GM03348 (cell line): ENCODE measurements around the gene EPHA2.
"Not testable (repeated sequence)": the region's sequence is repeated elsewhere in the genome, so short reads cannot be mapped to it uniquely, and the experiment has no call there.

Experiments used
- DNase-seq: peaks from one replicate; pipeline ENCODE4 v3.0.0; 2012; ENCODE audit warnings: low spot score

EPHA2 gene

DNA sequence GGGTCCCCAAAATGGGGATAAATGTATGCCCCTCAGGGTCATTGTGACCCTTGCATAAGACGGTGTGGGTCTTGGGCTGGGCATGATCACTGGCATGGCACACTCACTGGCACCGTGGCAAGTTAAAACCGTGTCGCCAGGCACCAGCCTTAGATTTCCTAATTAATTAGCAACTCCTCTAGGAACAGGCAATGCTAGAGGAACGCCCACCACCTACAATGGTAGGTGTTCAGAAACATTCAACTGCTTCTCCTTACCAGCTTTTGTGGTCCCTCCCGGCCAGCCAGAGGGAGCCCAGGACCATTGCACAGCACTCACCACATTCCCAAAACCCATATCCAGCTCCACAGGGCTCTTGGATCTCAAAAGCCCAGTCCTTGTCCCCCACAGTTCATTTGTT lies 36.4 kb downstream of the EPHA2 start:
- no peak for DNase-seq

DNA sequence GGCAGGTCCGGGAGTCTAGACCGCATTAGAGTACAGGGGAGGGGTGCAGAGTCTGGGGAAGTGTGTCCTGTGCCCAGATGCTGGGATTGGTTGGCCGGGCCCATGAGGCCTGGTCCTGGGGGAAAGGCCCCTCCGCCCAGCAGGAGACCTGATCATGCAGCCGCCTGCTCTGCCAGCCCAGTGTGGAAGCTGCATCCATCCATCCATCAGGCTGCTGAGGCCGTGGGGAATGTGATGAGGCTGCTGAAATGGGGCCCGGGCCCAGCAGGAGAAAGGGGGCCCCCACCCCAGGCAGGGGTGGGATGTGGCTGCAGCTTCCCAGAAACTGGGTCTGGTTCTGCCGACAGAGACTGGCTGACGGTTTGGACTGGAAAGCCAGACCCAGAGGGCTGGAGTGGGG lies 37.2 kb downstream of the EPHA2 start:
- no peak for DNase-seq

DNA sequence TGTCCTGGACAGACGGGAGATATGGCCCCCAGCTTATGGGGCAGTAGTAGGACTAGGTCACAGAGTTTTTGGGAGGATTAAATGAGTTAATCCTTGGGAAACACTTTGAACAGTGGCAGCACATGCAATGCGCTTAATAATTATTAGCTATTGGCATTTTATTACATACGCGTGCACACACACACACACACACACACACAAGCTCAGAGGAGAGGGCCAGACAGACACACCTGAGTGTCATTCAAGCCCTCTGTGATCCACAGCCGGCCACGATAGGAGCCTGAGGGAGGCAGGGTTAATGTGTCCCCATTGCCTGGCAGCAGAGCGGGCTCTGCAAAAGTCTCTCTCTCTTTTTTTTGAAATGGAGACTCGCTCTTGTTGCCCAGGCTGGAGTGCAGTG lies 37.9 kb downstream of the EPHA2 start:
- DNase-seq: no peak

DNA sequence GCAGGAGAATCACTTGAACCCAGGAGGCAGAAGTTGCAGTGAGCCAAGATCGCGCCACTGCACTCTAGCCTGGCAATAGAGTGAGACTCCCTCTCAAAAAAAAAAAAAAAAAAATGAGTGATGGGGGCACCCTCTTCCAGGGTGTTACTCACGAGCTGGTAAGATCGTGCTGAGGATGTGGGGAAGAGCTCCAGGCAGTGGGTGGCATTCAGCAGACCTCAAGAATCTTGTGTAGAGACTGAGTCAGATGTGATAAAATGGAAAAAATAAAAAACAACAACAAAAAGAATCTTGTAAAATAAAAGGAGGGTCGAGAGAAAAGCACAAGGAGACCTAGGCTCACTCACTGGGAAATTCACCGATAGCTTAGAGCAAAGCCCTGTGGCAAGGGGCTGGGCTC lies 38.5 kb downstream of the EPHA2 start:
- DNase-seq: peak; percentile 68

DNA sequence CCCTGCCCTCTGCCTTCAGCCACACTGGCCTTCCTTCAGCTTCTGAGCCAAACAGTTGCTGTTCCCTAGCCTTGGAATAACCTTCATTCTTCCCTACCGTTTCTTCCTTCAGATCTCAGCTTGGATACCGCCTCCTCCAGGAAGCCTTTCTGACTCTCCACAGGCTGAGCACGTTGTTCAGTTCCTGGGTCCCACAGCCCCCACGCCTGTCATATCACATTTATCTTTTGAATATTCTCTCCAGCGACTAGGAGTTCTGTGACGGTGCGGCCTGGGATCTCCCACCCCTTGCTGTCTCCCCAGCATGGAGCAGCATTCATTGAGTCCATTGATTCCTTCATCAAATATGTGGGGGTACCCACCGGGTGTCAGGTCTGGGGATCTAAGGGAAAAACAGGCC lies 39.2 kb downstream of the EPHA2 start:
- DNase-seq: no peak

DNA sequence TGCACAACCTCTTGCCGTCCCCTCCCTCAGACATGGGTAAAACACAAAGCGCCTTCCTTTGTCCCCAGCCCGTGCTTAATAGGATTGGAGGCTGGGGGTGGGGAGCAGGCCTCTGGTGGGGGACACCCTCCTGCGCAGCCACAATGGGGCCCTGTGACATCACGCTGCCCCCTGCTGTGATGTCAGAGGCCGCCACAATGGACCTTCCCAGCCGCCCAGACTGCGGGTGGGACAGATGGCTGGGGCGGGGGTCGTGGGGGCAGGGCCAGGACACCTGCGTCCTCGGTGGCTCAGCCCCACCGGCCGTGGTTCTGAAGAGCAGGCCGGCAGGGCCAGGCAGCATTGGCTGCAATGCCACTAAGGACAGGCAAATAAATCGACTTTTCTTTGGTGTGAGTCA lies 39.9 kb downstream of the EPHA2 start:
- no peak for DNase-seq

DNA sequence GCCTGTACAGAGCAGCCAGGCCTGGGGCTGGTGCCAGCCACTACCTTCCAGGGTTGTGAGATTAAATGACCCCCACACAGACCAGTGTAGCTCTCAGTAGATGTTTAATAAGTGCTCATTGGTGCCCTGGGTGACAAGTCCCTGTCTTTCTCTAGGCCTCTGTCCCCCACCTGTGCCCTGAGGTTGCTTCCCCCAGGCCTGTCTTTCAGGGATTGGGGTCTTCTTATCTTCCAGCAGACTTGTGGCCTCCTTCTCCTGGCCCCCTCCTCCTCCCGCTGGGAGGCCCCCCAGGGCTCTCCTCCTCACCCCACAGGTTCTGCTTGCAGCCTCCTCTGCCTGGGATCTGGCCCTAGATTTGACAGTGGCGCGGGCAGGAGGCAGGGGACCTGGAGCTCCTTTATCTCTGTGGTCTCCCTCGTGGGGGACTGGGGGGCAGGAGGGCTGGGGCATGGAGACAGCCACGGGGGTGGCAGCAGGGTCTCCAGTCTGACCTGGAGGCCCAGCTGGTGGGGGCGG lies 40.3 kb downstream of the EPHA2 start:
- DNase-seq: no peak

DNA sequence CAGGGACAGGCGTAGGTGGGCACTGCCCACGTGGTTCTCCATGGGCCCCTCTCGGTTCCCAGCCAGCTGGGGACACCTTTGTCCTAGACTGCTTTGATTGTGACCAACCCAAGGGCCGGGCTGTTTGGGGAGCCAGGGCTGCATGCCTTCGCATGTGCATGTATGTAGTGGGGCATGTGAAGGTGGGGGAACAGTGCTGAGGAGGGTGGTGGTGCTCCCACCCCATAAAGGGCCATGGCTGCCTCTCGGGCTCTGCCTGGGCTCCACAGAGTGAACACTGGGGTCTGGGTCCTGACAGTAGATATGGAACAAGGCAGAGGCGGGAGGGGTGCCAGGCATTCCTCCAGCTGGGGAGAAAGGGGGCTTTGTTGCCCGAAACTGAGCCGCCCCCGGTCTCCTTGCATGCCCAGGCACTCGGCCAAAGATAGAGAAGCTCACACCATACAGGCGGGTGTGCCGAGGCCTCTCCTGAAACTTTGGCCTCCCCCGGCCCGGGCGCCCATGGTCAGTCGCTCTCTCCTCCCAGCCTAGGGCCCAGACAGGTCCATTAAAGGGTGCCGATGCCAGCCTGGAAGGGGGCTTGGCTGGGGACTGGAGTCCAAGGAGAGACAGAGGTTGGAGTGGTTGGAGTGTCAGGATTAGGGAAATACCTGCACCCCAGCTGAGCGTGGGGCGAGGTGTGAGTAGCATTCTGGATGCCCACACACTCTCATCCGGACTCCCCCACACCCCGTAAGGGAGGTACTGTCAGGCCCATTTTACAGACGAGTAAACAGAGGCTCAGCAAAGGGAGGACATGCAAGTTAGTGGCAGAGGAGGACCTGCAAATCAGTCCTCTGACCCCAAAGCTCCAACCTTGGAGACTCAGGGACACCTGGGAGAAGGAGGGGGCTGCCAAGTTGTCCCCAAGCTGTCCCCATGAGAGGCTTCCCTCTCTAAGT lies 41.1 kb downstream of the EPHA2 start:
- DNase-seq: no peak

DNA sequence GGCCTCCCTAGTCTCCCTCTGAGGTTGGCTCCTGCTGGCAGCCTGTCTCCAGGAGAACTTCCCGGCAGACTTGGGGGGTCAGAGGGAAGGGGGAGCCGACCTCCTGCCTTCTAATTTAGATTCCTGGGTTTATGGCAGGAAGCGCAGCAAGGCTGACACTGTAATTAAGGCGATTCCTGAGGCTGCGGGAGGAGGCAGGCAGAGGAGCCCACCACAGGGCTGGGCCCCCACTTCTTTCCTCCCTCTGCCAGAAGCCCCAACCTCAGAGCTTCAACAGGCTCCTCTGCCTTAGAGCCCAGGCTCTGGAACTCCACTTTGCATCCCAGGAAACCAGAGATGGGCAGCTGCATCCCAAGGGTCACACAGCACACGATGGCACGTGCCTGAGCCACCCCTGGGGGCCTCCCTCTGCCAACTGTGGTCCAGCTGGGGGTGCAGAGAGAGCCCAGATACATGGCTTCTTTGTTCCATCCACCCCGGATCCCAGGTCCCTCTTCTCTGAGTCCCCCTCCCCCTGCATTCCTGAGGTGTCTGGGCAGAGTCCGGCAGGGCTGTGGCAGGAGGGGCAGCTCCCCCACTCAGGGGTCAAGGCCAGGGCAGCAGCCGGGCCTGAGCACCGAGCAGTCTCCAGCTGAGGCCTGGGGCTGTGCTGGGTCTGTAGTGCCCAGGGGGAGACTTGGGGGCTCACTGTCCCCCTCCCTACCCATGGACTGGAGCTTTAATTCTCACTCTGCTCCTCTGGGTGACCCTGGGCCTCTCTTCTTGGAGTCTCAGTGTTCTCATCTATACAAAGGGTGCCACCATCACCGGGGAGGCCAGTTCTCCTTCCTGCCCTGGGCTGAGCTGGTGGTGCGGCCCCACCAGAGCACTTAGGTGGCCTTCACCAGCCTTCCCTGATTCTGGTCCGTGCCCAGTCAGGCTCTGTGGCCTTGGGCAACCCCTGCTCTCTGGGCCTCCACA lies 43.0 kb downstream of the EPHA2 start:
- DNase-seq: peak; percentile 78

DNA sequence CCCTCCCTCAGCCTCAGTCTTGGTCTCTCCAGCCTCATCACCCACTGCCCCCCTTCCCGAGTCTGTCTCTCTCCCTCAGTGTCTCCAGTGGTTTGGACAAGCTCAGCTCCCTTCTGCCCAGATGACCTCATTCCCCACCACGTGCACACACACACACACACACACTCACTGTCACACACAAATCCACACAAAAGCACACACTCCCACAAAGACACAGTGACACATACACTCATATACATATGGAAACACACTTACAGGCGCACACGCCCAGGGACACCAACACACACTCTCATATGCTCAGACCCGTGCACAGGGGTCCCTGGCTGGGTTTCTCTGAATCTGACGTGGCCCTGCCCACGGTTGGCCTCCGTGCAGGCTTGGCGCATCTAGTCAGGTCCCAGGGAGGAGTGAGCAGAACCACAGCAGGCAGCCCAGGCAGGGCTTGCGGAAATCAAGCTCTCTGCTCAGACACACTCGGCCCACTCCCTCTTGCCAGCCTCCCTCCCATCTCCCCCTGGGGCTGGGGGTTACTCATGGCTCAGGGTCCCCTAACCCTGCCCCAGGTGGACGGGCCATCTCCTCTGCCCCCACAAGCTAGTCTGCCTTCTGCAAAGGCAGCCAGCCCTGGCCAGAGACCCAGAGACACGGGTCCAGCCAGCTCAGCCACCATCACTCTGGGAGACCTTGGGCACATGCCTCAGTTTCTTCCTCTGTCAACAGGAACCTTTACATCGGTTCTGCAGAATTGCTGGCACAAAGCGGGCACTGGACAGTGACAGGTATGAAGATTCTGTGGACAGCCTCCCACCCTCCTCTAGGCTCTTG lies 43.9 kb downstream of the EPHA2 start:
- DNase-seq: peak; percentile 83

DNA sequence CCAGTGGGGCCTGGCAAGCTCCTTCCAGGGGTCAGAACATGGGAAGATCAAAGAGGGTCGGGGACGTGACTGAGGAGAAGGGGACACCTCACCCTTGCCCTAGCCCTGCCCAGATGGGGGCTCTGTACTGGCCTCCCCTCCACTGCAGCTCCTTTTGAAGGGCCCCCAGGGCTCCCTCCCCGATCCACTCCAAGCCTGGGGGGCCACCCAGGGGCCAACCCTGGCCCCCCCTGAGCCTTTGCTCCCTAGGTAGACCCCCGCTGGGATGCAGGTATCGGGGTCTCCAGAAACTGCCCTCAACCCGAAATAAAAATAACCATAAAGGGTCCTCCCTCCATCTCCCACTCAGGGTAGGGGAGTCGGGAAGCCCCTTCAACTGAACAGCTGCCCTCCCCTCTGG lies 45.0 kb downstream of the EPHA2 start:
- DNase-seq: no peak

DNA sequence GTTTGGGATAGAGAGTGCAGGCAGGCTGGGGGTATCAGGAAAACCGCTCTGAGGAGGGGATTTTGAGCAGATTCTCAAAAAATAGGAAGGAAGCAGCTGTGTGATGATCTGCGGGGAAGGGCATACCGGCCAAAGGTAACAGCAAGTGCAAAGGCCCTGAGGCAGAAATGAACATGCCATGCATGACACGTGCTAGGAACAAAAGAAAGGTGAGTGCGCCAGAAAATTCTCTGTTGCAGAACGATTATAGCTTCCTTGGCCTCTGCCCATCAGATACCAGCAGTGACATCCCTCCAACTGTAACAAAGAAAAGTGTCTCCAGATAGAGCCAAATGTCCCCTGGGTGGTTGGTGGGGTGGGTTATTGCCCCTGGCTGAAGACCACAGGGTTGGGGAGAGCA lies 45.4 kb downstream of the EPHA2 start:
- DNase-seq: no peak

DNA sequence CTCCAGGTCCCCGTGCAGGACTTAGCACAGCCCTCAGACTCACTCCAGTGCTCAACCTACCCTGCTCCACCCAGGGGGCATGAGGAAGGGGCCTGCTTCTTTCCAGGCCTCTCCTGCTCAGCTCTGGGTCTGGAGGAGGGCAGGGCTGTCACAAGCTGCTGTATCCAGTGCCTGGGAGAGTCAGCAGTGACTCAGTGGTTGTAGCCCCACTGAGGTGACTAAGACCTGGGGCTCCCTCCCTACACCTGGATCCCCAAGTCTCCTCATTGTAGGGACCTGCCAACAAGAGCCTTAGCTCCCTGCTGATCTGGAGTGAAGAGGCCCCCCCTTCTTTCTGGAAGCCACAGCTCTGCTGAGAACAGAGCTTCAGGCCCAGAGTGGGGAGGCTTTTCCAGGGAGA lies 46.3 kb downstream of the EPHA2 start:
- DNase-seq: no peak

DNA sequence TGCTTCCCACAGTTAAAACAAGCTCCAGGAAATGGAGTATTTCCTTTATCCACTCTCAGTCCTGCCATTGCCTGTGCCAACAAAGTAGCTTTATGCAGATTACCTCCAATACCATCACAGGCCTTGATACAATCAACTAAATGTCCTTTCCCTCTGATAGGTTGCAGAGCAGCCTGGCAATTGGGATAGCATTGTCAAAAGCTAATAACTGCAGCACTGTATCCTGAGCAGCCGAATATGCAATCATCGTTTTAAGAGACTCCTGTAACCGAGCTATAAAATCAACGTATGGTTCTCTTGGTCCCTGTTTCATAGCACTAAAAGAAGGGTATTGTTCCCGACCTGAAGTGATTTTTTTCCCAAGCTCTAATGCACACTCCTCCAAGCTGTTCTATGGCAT lies 48.8 kb downstream of the EPHA2 start:
- not testable (repeated sequence) for DNase-seq

DNA sequence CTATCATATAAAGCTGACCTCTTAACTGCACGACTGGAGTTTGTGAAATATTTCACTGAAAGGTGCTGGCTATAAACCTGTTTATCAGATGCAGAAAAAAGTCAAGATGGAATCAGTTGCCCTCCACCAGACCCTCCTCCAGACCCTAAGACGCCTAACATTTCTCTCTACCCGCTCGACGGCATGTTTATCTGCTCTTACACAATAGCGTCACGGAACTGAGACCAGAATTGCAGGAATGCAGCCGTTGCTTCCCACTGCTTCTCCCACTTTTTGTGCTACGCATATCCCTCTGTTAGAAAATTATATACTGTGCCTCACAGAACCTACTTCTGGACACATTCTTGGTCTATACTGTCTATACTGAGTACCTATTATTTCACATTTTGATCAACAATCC lies 54.2 kb downstream of the EPHA2 start:
- no peak for DNase-seq

DNA sequence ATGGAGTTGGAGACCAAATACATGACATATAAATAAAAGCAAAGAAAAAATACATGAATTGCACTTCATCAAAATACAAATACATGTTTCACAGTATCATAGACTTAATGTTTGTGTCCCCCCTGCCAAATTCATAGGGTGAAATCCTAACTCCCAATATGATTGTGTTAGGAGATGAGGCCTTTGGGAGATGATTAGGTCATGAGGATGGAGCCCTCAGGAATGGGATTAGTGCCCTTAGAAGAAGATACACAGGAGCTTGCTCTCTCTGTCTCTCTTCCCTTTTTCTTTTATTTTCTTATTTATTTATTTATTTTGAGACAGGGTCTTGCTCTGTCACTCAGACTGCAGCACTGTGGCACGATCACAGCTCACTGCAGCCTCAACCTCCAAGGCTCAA lies 56.5 kb downstream of the EPHA2 start:
- no peak for DNase-seq

DNA sequence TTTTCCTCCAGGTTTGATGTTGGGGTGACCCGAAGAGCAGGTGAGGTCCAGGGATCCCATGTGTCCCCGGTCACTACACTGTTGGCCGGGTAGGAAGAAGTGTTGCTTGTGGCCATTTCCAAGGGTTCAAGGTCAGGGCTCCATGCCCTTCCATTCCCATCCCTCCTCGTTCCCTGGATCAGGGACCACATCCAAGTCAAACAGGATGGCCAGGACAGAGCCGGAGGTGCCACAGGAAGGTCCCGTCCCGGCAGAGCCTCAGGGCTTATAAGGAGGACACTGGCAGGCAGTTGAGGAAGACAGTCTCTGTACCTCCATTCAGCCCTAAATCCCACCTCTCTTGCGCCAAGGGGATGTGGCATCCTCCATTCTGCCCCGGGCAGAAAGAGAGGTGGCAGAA lies 60.4 kb downstream of the EPHA2 start:
- DNase-seq: no peak

DNA sequence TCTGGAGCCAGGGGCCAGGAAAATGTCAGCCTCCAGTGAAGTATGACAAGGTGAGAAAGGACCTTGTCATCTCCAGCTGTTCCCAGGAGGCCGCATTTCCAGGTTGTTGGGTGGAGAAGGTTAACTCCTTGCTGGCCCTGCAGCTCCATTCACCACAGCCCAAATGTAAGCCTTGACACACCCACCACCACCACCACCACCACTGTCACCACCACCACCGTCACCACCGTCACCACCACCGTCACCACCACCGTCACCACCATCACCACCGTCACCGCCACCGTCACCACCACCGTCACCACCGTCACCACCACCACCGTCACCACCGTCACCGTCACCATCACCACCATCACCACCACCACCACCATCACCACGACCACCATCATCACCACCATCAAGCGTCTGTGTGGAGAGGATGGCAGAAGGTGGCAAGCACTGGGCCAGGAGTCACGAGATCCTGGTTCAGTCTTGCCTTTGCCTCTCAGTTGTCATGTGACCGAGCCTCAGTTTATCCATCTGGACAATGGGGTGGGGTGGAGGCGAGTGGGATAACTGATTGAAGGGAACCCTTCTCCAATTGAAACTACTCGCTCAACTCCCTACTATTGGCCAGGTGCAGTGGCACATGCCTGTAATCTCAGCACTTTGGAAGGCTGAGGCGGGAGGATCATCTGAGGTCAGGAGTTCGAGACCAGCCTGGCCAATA lies 61.3 kb downstream of the EPHA2 start:
- no peak for DNase-seq

DNA sequence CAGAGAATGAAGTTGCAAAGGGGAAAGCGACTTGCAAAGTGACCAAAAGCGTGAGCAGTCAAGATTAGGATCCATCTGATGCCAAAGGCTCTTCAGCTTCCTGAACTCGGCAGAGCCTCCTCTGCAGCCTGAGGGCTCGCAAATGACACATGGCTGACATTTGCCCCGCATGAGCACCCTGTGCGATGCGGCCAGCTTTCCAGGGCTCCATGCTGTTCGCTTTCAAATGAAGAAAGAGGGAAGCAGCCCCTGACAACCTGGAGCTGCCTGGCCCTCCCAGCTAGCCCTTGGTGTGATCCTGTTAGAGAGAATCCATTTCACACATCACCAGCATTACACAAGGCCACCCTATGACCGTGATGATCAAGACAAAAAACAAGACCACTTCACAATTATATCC lies 62.3 kb downstream of the EPHA2 start:
- DNase-seq: no peak

DNA sequence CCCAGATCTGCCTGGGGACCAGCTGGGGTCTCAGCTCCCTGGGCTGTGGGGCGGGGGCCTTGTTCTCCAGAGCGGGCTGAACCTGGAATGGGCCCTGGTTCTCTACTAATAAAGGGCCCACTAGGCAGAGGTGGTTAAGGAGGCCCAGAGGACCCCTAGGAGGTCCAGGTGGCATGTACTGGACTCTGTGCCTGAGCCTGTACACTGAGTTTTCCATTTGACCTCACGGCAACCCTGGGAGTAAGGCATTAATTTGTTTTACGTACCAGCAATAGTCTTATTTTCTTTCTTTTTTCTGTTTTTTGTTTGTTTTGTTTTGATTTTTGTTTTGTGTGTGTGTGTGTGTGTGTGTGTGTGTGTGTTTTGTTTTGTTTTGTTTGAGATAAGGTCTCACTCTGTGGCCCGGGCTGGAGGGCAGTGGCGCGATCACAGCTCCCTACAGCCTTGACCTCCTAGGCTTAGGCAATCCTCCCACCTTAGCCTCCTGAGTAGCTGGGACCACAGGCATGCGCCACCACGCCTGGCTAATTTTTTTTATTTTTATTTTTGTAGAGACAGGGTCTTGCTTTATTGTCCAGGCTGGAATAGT lies 62.9 kb downstream of the EPHA2 start:
- DNase-seq: no peak
